Measurements from ENCODE around the gene MARCHF11. TPM values are rescaled to one million over a fixed set of nuclear protein-coding genes. Genes with fewer than 3 reads are reported as not detected.

MARCHF11 gene
- total RNA-seq, 6 experiments from 2014 or later = not detected

DNA sequence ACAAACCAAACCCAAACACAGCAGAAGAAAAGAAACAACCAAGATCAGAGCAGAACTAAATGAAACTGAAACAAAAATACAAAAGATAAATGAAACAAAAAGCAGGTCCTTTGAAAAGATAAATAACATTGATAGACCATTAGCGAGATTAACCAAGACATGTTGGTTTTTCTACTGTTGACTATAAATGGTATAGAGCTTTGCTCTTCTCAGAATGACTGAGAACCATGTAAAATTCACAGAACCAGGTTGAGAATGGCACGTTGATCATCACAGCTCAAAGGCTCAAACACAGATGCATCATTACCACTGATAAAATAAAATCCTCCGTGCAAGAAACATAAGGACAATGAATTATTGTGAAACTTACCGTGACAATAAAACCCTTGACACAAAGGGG is 105.2 kb downstream of the MARCHF11 start:
- DNase-seq = no peak
- 55% methylated on average over 4 of the region's 4 CpGs for WGBS (ENCODE audit: insufficient coverage, low coverage, low lambda C conversion rate, missing lambda C conversion rate)
- H3K36me3 ChIP-seq = no peaks in the 10 kb centered on the region
- ATAC-seq = no peak
- H3K4me3 ChIP-seq = no peak overlapping the region
- intact Hi-C loops (cut with DNase I) = no loop called here
- no peaks in the 10 kb centered on the region for H3K4me1 ChIP-seq
- H3K27me3 ChIP-seq = no peaks in the 10 kb centered on the region
- no peak overlapping the region for H3K27ac ChIP-seq
- TF ChIP-seq POLR2A (IDR thresholded peaks at IDR 0.05) = no peak
- TF ChIP-seq, protein P1, sequence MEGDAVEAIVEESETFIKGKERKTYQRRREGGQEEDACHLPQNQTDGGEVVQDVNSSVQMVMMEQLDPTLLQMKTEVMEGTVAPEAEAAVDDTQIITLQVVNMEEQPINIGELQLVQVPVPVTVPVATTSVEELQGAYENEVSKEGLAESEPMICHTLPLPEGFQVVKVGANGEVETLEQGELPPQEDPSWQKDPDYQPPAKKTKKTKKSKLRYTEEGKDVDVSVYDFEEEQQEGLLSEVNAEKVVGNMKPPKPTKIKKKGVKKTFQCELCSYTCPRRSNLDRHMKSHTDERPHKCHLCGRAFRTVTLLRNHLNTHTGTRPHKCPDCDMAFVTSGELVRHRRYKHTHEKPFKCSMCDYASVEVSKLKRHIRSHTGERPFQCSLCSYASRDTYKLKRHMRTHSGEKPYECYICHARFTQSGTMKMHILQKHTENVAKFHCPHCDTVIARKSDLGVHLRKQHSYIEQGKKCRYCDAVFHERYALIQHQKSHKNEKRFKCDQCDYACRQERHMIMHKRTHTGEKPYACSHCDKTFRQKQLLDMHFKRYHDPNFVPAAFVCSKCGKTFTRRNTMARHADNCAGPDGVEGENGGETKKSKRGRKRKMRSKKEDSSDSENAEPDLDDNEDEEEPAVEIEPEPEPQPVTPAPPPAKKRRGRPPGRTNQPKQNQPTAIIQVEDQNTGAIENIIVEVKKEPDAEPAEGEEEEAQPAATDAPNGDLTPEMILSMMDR (IDR thresholded peaks at IDR 0.05) = no peak
- H3K9me3 ChIP-seq = no peaks in the 10 kb centered on the region

DNA sequence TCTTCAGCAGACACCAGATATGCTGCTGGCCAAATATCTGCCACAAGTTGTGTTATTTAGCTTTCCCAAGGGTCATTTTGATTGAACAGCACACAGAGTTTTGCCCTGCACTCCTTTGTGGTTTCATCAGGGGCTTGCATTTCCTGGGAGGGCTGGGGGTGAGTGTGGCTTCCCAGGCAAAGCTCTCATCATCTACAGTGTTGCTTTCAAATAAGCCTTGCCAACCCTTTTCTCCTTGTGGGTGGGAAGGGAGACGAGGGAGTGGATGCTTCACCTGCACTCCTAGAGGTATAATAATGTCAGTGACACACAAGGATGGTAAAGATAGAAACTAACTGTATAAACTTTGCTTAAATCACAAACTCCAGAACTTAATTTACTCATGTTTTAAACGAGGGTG is 107.0 kb downstream of the MARCHF11 start:
- no peaks in the 10 kb centered on the region for H3K4me1 ChIP-seq
- no peaks in the 10 kb centered on the region for H3K9me3 ChIP-seq
- H3K4me3 ChIP-seq = no peak overlapping the region
- ATAC-seq (no peak), DNase-seq (no peak)
- no peaks in the 10 kb centered on the region for H3K36me3 ChIP-seq
- no peaks in the 10 kb centered on the region for H3K27me3 ChIP-seq
- no peak overlapping the region for H3K27ac ChIP-seq
- no peak for TF ChIP-seq POLR2A (IDR thresholded peaks at IDR 0.05)
- TF ChIP-seq, protein P1 (IDR thresholded peaks at IDR 0.05) = no peak
- 44% methylated on average over 2 of the region's 2 CpGs for WGBS (ENCODE audit: insufficient coverage, low coverage, low lambda C conversion rate, missing lambda C conversion rate)
- intact Hi-C loops (cut with DNase I) = no loop called here

DNA sequence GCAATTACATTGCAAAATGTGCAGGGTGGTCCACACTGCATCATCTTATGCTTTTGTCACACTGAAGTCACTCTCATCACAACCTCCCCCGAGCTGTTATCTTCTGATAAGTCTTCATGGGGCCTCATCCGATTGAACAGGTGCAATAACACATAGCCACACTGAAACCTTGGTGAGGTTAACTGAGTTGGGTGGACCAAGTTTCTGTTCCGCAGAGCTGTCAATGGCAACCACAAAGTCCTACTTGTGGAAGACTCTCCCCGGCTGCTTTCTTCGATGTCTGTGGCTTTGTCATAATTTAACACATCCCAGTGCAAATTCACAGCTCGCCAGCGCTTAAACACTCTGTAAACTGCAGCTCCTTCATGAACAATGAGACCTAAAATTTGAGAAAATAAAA is 112.2 kb downstream of the MARCHF11 start:
- 51% methylated on average over 7 of the region's 7 CpGs for WGBS (ENCODE audit: insufficient coverage, low coverage, low lambda C conversion rate, missing lambda C conversion rate)

DNA sequence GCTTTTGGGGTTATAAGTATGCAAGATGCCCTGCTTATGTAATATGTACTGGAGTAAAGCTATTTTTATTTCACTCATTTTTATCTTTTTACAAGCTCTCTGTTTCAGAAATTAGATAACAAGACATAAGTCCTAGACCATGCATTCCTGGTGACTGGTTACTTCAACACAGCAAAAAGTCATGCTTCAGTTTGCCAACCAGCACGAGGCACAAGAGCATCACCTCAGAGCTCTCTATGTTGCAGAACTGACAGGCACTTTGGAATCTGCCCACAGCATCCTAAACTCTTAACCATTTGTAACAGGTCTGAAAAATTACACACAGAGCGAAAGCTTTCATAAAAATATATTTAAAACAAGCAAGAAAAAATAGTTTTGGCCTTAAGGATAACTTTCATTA is 112.8 kb downstream of the MARCHF11 start:
- no peak overlapping the region for H3K27ac ChIP-seq
- H3K4me1 ChIP-seq = no peaks in the 10 kb centered on the region
- intact Hi-C loops (cut with DNase I) = no loop called here
- H3K36me3 ChIP-seq = no peaks in the 10 kb centered on the region
- TF ChIP-seq, protein P1 (IDR thresholded peaks at IDR 0.05) = no peak
- no peak for TF ChIP-seq POLR2A (IDR thresholded peaks at IDR 0.05)
- H3K4me3 ChIP-seq = no peak overlapping the region
- no peak for ATAC-seq
- DNase-seq = no peak
- WGBS (ENCODE audit: insufficient coverage, low coverage, low lambda C conversion rate, missing lambda C conversion rate) = 36% methylated on average over 2 of the region's 2 CpGs
- no peaks in the 10 kb centered on the region for H3K9me3 ChIP-seq
- H3K27me3 ChIP-seq = no peaks in the 10 kb centered on the region

More for the DNA sequence above, 112.2 kb downstream of the MARCHF11 start:
- Histone ChIP-seq H3K9me3 (no peaks in the 10 kb centered on the region), H3K27ac (no peak overlapping the region), H3K36me3 (no peaks in the 10 kb centered on the region), H3K27me3 (no peaks in the 10 kb centered on the region), H3K4me3 (no peak overlapping the region), H3K4me1 (no peaks in the 10 kb centered on the region)
- no peak for TF ChIP-seq POLR2A (IDR thresholded peaks at IDR 0.05)
- DNase-seq (no peak), ATAC-seq (no peak)
- intact Hi-C loops (cut with DNase I) = no loop called here

DNA sequence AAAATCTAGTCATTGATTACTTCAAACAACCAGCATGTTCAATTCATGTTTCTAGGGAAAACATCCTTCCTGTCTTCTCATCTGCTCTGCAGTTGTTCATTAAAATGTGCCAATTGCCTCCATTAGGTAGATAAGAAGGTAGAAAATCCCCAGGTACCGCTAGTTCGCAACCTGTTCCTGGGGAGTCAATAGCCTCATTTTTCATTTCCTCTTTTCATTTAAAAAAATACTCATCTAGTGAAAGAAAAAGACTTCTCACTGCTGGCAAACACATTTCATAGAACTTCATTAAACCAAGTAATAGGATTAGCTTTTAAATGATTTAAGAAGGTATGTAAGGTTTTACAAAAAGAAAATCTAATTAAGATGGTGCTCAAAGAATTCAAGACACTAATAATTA is 113.3 kb downstream of the MARCHF11 start:
- no peak for DNase-seq
- Histone ChIP-seq H3K9me3 (no peaks in the 10 kb centered on the region), H3K36me3 (no peaks in the 10 kb centered on the region), H3K27me3 (no peaks in the 10 kb centered on the region), H3K27ac (no peak overlapping the region), H3K4me1 (no peaks in the 10 kb centered on the region), H3K4me3 (no peak overlapping the region)
- no peak for ATAC-seq
- intact Hi-C loops (cut with DNase I) = no loop called here
- 67% methylated on average over 2 of the region's 2 CpGs for WGBS (ENCODE audit: insufficient coverage, low coverage, low lambda C conversion rate, missing lambda C conversion rate)
- TF ChIP-seq, protein P1 (IDR thresholded peaks at IDR 0.05) = no peak
- no peak for TF ChIP-seq POLR2A (IDR thresholded peaks at IDR 0.05)

All from right lobe of liver (tissue), 6 donors.